ENCODE data around the gene PRICKLE1. TPM values are rescaled to one million over a fixed set of nuclear protein-coding genes. Genes with fewer than 3 reads are reported as not detected.
A peak's percentile ranks its signal among the peaks of the same experiment; 100 is the strongest.

PRICKLE1 gene
- total and polyA plus RNA-seq, 10 of the 15 experiments (the other 5 are each of a cell fraction or from before 2014, with no cell fraction given) = 0.47 to 2.8 (median 0.86) TPM

DNA sequence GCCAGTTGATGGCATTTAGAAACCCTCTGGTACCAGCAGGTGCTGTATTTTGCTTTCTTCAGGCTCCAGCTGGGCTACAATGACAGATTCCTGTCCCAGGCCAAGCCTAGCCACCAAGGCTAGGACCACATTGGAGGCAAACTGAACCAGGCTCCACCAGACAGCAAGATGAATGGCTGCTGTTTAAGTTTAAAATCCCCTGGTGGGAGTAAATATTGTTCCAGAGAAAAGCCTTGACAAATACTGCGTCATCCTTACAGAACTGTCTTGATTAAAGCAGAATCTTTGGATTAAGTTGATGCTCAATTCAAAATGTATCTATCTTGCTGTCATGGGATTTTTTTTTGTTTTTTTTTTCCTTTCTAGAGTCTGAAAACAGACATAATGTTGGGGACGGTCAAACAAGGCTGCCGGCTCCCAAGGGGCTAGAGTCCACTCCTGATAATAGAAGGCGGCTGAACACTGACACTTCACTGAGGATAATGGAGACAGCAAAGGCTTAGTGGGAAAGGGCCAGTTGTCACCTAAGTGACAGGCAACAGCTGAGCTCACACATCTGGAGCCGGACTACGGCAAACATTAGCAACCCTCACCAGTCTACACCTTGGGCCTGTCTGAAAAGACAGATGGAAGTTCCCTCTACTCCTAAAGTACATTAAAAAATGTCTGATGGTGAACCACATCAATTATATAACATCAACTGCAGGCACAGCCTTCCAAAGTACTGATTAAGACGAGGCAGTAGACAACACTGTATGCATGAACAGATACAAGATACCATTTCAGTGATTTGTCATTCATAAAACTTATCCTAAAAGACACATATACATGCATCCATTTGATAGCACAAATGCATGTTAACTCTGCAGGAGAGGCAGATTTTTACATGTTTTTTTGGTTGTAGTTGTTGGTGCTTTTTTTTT is 1.7 kb downstream of the PRICKLE1 start:
- in situ Hi-C loops (cut with MboI) = no loop called here
- WGBS (ENCODE audit: insufficient coverage, insufficient replicate concordance, low lambda C conversion rate, missing lambda C conversion rate) = 65% methylated on average over 7 of the region's 7 CpGs
- intact Hi-C loops (cut with micrococcal nuclease; ENCODE audit: unreplicated experiment) = no loop called here
- no peak for DNase-seq (ENCODE audit: low read depth, low spot score)
- SMC1A ChIA-PET (ENCODE audit: uncharacterized antibody, unreplicated experiment) = no interaction called here
- Histone ChIP-seq H3K27ac (ENCODE audit: control insufficient read depth, insufficient read depth) (no peak overlapping the region), H2AFZ (ENCODE audit: control insufficient read depth, low read depth, low read length) (no peak overlapping the region), H3K4me3 (no peak overlapping the region), H3K79me2 (ENCODE audit: control insufficient read depth, insufficient read depth, low read length) (no peaks in the 10 kb centered on the region), H3K27me3 (replicated peaks in 1 of 2; ENCODE audit: control insufficient read depth in 2 of 2, insufficient read depth in 2 of 2, low read length in 1 of 2) (peaks cover 5 to 26% of the 10 kb centered on the region in 2 experiments), H3K9ac (ENCODE audit: control insufficient read depth, insufficient read depth, low read length) (no peak overlapping the region), H3K36me3 (ENCODE audit: control insufficient read depth in 2 of 2, insufficient read depth in 2 of 2, low read length in 1 of 2) (no peaks in the 10 kb centered on the region), H3K4me2 (ENCODE audit: control insufficient read depth, insufficient read depth) (no peak overlapping the region), H3K4me1 (ENCODE audit: control insufficient read depth, insufficient read depth, low read length) (peaks cover 8% of the 10 kb centered on the region), H3K9me3 (replicated peaks; ENCODE audit: control insufficient read depth, insufficient read depth, low read length) (no peaks in the 10 kb centered on the region), H4K20me1 (ENCODE audit: control insufficient read depth, insufficient read depth) (no peaks in the 10 kb centered on the region)
- POLR2A ChIA-PET = no interaction called here
- ATAC-seq = no peak
- FAIRE-seq = peak; percentile 23
- RAD21 ChIA-PET (ENCODE audit: unreplicated experiment) = no interaction called here
- no TSS peak for BruUV-seq (replicated peaks)
- CTCF ChIA-PET = no interaction called here
- TF ChIP-seq IKZF1 (conservative IDR thresholded peaks at IDR 0.05) (no peak), NFIC (IDR thresholded peaks at IDR 0.05; ENCODE audit: low read depth, low read length) (no peak), MXI1 (IDR thresholded peaks at IDR 0.05; ENCODE audit: low read depth, low read length) (no peak), MTA3 (IDR thresholded peaks at IDR 0.05; ENCODE audit: borderline replicate concordance, low read length) (no peak), ZNF217 (IDR thresholded peaks at IDR 0.05) (no peak), TCF7 (IDR thresholded peaks at IDR 0.05; ENCODE audit: borderline replicate concordance) (no peak), YBX1 (IDR thresholded peaks at IDR 0.05) (no peak), TBL1XR1 (IDR thresholded peaks at IDR 0.05; ENCODE audit: low read depth, low read length) (no peak), NFXL1 (IDR thresholded peaks at IDR 0.05; ENCODE audit: borderline replicate concordance) (no peak), FOXK2 (IDR thresholded peaks at IDR 0.05) (no peak), NFYA (IDR thresholded peaks at IDR 0.05; ENCODE audit: borderline replicate concordance, low read depth, low read length) (no peak), PAX8 (IDR thresholded peaks at IDR 0.05) (no peak), IRF4 (IDR thresholded peaks at IDR 0.05; ENCODE audit: low read depth, low read length) (no peak), ATF7 (IDR thresholded peaks at IDR 0.05; ENCODE audit: low read depth) (no peak)
- TF ChIP-seq, protein P1, sequence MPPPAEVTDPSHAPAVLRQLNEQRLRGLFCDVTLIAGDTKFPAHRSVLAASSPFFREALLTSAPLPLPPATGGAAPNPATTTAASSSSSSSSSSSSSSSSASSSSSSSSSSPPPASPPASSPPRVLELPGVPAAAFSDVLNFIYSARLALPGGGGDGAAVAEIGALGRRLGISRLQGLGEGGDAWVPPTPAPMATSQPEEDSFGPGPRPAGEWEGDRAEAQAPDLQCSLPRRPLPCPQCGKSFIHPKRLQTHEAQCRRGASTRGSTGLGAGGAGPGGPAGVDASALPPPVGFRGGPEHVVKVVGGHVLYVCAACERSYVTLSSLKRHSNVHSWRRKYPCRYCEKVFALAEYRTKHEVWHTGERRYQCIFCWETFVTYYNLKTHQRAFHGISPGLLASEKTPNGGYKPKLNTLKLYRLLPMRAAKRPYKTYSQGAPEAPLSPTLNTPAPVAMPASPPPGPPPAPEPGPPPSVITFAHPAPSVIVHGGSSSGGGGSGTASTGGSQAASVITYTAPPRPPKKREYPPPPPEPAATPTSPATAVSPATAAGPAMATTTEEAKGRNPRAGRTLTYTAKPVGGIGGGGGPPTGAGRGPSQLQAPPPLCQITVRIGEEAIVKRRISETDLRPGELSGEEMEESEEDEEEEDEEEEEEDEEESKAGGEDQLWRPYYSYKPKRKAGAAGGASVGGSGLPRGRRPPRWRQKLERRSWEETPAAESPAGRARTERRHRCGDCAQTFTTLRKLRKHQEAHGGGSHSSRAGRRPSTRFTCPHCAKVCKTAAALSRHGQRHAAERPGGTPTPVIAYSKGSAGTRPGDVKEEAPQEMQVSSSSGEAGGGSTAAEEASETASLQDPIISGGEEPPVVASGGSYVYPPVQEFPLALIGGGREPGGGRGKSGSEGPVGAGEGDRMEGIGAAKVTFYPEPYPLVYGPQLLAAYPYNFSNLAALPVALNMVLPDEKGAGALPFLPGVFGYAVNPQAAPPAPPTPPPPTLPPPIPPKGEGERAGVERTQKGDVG (CRISPR knock-in tag; IDR thresholded peaks at IDR 0.05) = no peak
- TF ChIP-seq, protein P2, sequence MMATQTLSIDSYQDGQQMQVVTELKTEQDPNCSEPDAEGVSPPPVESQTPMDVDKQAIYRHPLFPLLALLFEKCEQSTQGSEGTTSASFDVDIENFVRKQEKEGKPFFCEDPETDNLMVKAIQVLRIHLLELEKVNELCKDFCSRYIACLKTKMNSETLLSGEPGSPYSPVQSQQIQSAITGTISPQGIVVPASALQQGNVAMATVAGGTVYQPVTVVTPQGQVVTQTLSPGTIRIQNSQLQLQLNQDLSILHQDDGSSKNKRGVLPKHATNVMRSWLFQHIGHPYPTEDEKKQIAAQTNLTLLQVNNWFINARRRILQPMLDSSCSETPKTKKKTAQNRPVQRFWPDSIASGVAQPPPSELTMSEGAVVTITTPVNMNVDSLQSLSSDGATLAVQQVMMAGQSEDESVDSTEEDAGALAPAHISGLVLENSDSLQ (IDR thresholded peaks at IDR 0.05) = no peak
- TF ChIP-seq, protein P3, sequence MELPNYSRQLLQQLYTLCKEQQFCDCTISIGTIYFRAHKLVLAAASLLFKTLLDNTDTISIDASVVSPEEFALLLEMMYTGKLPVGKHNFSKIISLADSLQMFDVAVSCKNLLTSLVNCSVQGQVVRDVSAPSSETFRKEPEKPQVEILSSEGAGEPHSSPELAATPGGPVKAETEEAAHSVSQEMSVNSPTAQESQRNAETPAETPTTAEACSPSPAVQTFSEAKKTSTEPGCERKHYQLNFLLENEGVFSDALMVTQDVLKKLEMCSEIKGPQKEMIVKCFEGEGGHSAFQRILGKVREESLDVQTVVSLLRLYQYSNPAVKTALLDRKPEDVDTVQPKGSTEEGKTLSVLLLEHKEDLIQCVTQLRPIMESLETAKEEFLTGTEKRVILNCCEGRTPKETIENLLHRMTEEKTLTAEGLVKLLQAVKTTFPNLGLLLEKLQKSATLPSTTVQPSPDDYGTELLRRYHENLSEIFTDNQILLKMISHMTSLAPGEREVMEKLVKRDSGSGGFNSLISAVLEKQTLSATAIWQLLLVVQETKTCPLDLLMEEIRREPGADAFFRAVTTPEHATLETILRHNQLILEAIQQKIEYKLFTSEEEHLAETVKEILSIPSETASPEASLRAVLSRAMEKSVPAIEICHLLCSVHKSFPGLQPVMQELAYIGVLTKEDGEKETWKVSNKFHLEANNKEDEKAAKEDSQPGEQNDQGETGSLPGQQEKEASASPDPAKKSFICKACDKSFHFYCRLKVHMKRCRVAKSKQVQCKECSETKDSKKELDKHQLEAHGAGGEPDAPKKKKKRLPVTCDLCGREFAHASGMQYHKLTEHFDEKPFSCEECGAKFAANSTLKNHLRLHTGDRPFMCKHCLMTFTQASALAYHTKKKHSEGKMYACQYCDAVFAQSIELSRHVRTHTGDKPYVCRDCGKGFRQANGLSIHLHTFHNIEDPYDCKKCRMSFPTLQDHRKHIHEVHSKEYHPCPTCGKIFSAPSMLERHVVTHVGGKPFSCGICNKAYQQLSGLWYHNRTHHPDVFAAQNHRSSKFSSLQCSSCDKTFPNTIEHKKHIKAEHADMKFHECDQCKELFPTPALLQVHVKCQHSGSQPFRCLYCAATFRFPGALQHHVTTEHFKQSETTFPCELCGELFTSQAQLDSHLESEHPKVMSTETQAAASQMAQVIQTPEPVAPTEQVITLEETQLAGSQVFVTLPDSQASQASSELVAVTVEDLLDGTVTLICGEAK (IDR thresholded peaks at IDR 0.05; ENCODE audit: borderline replicate concordance) = no peak

All from GM12878 (cell line).